ENCODE data around the gene FCN2. TPM values are rescaled to one million over a fixed set of nuclear protein-coding genes. Genes with fewer than 3 reads are reported as not detected.

The FCN2 gene
- total RNA-seq, 2 donors from 2014 or later: not detected

DNA sequence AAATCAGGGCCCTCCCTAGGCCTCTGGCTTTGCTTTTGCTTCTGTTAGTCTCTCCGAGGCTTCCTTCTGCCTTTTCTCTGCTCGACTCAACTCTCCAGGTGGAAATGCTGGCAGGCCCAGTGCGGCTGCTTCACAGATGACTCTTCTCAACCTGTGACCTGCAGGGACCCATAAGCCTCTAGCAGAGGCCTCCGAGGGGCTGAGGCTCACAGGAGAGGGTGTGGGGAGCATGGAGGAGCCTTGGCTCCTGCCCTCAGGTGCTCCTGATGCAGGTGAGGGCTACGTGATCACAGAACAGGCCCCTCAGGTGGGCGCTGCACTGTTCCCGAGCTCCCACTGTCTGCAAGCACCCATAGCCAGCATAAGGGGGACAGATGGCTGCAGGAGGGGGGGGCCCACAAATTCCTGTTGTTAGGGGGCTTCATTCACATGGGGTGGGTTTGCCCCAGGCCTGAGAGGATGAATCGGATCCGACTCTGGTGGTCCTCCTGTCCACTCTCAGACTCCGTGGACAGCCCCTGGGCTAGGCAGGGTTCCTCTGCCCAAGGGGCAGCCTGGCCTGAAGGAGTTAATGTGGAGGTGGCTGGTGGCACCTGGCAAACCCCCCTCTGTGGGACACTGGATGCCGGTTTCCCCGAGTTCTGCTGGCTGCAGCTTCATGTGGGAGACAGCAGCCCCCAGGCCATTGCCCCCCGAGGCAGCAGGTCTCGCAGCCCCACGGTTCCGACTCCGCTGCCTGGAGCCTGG is 10.9 kb upstream of the FCN2 start:
- H3K9me3 ChIP-seq: no peaks in the 10 kb centered on the region
- no peaks in the 10 kb centered on the region for H3K4me1 ChIP-seq (ENCODE audit: control insufficient read depth in 1 of 2, low read depth in 2 of 2)
- ATAC-seq (ENCODE audit: insufficient number of reproducible peaks, low FRiP score, low read depth) (no peak), DNase-seq (ENCODE audit: low spot score) (no peak)
- no peaks in the 10 kb centered on the region for H3K27me3 ChIP-seq (replicated peaks; ENCODE audit: insufficient read depth)
- no peaks in the 10 kb centered on the region for H3K36me3 ChIP-seq
- TF ChIP-seq CTCF (IDR thresholded peaks at IDR 0.05): no peak
- no peak overlapping the region for H3K4me3 ChIP-seq
- no peak overlapping the region for H3K27ac ChIP-seq

GRCh38 chr9:134870301-134870694 is 10.3 kb upstream of the FCN2 start:
- TF ChIP-seq CTCF (IDR thresholded peaks at IDR 0.05): no peak
- Histone ChIP-seq H3K27me3 (replicated peaks; ENCODE audit: insufficient read depth) (no peaks in the 10 kb centered on the region), H3K4me1 (ENCODE audit: control insufficient read depth in 1 of 2, low read depth in 2 of 2) (no peaks in the 10 kb centered on the region), H3K4me3 (no peak overlapping the region), H3K36me3 (no peaks in the 10 kb centered on the region), H3K9me3 (no peaks in the 10 kb centered on the region), H3K27ac (no peak overlapping the region)
- DNase-seq (ENCODE audit: low spot score) (no peak), ATAC-seq (ENCODE audit: insufficient number of reproducible peaks, low FRiP score, low read depth) (no peak)

DNA sequence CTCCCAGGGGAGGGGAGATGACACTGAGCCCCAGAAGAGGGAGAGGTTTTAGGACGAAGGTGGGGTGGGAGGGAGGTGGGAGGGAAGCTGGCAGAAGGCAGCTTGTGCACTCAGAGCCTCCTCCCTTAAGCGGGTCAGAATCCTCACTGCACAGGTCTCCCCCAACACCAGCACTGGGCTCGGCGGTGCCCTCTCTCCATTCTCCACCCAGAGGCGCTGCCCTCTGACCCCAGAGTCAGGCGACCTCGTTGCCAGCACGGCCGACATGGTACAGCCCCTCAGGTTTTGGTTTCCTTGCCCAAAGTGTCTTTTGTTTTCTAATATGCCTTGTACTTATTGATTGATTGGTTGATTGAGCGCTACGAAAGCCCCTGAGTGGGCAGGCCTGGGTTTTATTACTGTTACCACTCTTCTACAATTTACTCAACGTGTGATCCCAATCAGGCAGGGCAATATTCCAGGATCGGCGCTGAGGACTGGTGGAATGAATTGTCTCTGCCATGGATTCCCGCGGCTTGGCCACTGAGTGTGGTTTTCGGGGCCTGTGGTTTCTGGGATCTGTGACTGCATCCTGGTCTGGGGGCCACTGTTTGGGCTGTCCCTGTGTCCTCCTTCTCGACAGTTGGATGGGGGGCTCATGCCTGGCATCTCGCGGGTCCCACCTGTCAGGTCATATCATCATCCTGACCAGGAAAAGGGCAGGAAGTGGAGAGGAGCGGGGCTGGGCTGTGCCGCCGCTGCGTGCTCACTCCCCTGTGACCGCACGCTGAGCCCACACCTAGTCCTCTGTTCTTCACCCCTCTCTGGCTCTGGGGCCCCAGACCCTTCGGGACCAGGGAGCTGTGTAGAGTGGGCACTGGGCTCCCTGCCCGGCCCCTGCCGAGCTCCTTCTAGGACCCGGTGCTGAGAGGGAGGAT is 9.6 kb upstream of the FCN2 start:
- no peak for ATAC-seq (ENCODE audit: insufficient number of reproducible peaks, low FRiP score, low read depth)
- DNase-seq (ENCODE audit: low spot score): no peak
- no peak overlapping the region for H3K4me3 ChIP-seq
- no peaks in the 10 kb centered on the region for H3K4me1 ChIP-seq (ENCODE audit: control insufficient read depth in 1 of 2, low read depth in 2 of 2)
- H3K27ac ChIP-seq: no peak overlapping the region
- H3K27me3 ChIP-seq (replicated peaks; ENCODE audit: insufficient read depth): no peaks in the 10 kb centered on the region
- no peak for TF ChIP-seq CTCF (IDR thresholded peaks at IDR 0.05)
- H3K9me3 ChIP-seq: no peaks in the 10 kb centered on the region
- no peaks in the 10 kb centered on the region for H3K36me3 ChIP-seq

- no peak for TF ChIP-seq CTCF (IDR thresholded peaks at IDR 0.05)
- Histone ChIP-seq H3K36me3 (no peaks in the 10 kb centered on the region), H3K4me3 (no peak overlapping the region), H3K27ac (no peak overlapping the region), H3K9me3 (no peaks in the 10 kb centered on the region), H3K4me1 (ENCODE audit: control insufficient read depth in 1 of 2, low read depth in 2 of 2) (no peaks in the 10 kb centered on the region), H3K27me3 (replicated peaks; ENCODE audit: insufficient read depth) (no peaks in the 10 kb centered on the region)
- DNase-seq (ENCODE audit: low spot score) (no peak), ATAC-seq (ENCODE audit: insufficient number of reproducible peaks, low FRiP score, low read depth) (no peak)
Observed at GRCh38 chr9:134871697-134872340, 8.8 kb upstream of the FCN2 start.
